GM19438 (cell line): ENCODE measurements around the gene CHAC1.

ENCODE experiments used
- ATAC-seq: cut with Tn5 transposase; IDR thresholded peaks from one replicate; pipeline ENCODE4 v1.9.1; 2021; ENCODE audit warnings: low read depth; ENCODE audit not compliant: unreplicated experiment

The CHAC1 gene

GRCh38 chr15:40981186-40981585, 27.9 kb downstream of the CHAC1 start:
- ATAC-seq: no peak

- no peak for ATAC-seq
Measured at GRCh38 chr15:40982855-40983254, 29.6 kb downstream of the CHAC1 start.

GRCh38 chr15:40984406-40984805, 31.1 kb downstream of the CHAC1 start:
- no peak for ATAC-seq

GRCh38 chr15:40984964-40985363, 31.7 kb downstream of the CHAC1 start:
- ATAC-seq: no peak

GRCh38 chr15:40985541-40986330, 32.5 kb downstream of the CHAC1 start:
- no peak for ATAC-seq

- ATAC-seq: no peak
Measured at GRCh38 chr15:40986820-40987219, 33.5 kb downstream of the CHAC1 start.

GRCh38 chr15:40988156-40988555, 34.9 kb downstream of the CHAC1 start:
- ATAC-seq: no peak

- ATAC-seq: no peak
Measured at GRCh38 chr15:40990080-40990479, 36.8 kb downstream of the CHAC1 start.

- ATAC-seq: no peak
Measured at GRCh38 chr15:40990789-40991188, 37.5 kb downstream of the CHAC1 start.

- no peak for ATAC-seq
Measured at GRCh38 chr15:40991355-40991754, 38.1 kb downstream of the CHAC1 start.

- no peak for ATAC-seq
Measured at GRCh38 chr15:40992241-40992741, 39.0 kb downstream of the CHAC1 start.

- ATAC-seq: no peak
Measured at GRCh38 chr15:40992825-40993224, 39.6 kb downstream of the CHAC1 start.

GRCh38 chr15:40995656-40996055, 42.4 kb downstream of the CHAC1 start:
- ATAC-seq: no peak

GRCh38 chr15:40999190-40999589, 45.9 kb downstream of the CHAC1 start:
- ATAC-seq: no peak

GRCh38 chr15:41001524-41002214, 48.4 kb downstream of the CHAC1 start:
- no peak for ATAC-seq

- ATAC-seq: no peak
Measured at GRCh38 chr15:41004490-41004889, 51.2 kb downstream of the CHAC1 start.
